GM19328 (cell line): ENCODE results near the gene HOXB8.

ENCODE experiments used
- ATAC-seq: cut with Tn5 transposase; IDR thresholded peaks from one replicate; pipeline ENCODE4 v1.9.1; 2021; ENCODE audit warnings: mild to moderate bottlenecking, moderate library complexity; ENCODE audit not compliant: unreplicated experiment

HOXB8 gene

GRCh38 chr17:48611213-48611612 lies 3.9 kb downstream of the HOXB8 start:
- no peak for ATAC-seq

- no peak for ATAC-seq
Observed at GRCh38 chr17:48610282-48611211, 4.5 kb downstream of the HOXB8 start, which contains the start of gene HOXB7. TSS of gene HOXB7 (minus strand) at chr17:48611017. CDS start at chr17:48610918, 99 bp downstream.

GRCh38 chr17:48609759-48610281 lies 5.3 kb downstream of the HOXB8 start:
- ATAC-seq, result no peak

DNA sequence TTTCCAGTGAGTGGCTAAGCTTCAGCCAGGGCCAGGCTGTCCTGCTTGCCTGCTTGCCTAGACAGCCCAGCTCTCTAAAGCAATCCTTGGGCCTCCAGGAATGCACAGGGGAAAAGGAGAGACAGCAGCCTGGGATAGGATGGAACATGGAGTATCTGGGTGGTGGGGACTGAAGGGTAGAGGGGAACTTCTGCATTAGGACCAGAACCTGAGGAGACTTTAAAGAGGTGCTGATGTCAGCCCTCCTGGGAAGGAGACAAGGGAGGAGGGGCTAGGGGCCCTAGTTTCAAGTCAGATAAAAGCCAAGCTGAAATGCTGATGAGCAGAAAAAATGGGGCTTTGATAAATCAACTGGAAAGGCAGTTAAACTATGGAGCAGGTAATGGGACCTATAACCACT lies 6.1 kb downstream of the HOXB8 start:
- ATAC-seq, result no peak

GRCh38 chr17:48608494-48608834 lies 6.6 kb downstream of the HOXB8 start:
- ATAC-seq, result no peak

GRCh38 chr17:48606892-48607614 lies 8.0 kb downstream of the HOXB8 start:
- no peak for ATAC-seq

- ATAC-seq, result no peak
Observed at GRCh38 chr17:48605991-48606891, 8.9 kb downstream of the HOXB8 start.

- ATAC-seq, result no peak
Observed at GRCh38 chr17:48605409-48605919, 9.6 kb downstream of the HOXB8 start.

DNA sequence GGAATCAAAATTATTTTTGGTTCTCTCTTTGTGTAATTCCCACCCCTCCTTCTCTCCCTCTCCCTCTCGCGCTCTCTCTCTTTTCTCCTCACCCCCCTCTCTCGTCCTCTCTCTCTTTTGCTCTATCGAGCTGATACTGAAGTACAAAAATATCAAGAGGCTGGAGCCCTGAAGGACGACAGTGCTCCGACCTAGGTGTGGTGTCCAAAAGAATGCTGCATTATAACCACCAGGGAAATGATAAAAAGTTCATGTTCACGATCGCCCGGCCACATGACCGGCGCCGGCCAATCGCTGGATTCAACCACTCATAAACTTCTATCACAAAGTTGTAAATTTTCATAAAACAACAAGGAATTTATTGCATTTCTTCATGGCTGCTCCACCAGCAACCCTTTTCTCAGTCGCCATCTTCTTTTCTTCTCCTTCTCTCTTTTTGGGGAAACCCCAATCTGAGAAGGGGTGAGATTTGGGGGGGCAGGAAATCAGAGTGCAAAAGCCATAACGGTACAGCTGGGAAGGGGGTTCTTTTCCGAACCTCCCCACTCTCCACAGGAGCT lies 10.2 kb downstream of the HOXB8 start, which contains the start of gene HOXB6:
Gene HOXB6, minus strand, starts transcription at position 217 of the 560 bp plus-strand sequence. CDS start 6,836 bp downstream, outside the sequence.
- ATAC-seq, result no peak

DNA sequence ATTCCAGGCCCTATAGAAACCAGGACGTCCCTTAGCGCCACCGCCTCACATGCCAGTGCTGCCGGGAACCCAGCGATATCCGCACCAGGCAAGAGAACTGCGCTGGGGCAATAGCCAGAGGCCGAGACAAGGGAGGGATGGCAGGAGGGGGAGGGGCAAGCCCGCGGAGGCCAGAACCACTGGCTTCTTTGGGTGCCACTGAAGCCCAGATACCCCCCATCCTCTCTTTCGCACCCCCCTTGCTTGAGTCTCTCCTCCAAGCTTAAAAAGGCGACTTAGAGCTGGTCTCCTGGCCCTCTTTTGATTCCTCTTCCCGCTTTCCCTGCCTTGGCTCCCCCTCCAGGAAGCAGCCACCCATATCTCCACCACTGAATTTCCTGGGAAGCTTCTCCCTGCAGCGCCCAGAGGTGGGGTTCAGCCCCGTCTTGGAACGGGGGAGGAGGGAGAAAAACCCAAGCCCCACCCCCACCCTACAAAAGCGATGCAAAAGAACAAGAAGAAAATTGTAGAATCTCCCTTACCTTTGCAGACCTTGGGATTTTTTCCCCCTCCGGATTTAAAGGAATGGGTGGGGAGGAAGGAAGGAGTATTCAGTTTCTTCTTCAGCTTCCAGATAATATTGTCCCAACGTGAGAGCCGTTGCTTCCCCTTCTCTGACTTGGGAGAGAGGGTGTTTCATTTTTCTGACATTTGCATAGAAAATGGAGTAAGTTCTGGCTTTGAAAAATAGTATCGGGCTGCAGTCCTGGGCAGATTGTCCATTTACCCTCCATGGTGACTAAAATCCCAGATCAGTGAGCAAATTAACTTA lies 10.9 kb downstream of the HOXB8 start:
- ATAC-seq, result no peak

DNA sequence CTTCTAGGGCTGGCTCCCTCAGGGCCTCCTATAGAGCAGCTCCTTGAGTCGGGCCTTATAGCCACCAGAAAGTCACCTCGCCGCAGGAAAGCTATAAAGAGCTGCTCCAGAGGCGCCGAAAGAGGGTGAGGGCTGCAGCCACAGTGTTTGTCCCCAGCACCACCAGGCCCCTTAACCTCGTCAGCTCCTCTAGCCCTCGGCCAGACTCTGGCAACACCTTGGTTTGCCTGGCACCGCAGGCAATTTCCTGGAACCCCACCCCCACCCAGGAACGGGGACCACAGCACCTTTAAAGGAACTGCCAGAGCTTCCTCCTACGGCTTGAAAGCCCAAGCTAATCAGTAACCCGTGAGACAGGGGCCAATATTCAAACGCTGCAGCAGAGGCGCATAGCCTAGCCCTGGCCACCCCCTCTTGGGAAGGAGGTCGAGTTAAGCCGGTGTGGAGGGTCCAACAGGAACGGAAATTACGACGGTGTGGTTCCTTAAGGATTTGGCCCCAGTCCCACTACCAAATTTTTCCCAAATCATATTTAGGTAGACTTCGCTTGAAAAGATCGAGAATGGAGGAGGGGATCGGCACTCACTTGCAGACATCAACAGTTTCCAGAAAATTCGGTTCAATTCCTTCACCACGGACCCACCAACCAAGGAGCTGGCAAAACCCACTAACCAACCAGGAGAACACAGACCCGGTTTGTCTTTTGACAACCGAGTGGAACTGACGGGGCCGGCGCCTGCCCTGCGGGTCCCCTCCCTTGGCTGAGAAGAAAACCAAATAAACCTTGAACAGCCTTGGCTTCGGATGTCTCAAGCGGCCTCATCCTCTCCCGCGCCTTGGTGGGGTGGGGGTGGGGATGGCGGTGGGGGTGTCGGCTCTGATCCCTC lies 13.3 kb downstream of the HOXB8 start:
- no peak for ATAC-seq

DNA sequence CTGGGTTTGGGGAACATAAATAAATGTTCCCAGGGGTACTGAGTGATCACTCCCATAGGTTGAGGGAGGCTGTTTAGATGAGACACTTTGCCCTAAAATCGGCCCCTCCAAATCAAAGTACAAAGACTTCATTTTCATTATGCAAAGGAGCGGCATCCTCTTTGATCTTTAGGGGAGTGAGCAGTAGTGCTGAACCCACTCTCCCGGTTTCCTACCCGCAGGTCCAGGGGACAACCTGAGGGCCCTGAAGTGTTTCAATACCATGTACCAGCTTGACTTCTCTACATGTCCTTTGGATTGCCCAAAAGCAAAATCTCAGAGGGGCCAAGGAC lies 13.9 kb downstream of the HOXB8 start:
- ATAC-seq, result no peak

- ATAC-seq, result no peak
Observed at GRCh38 chr17:48600244-48601098, 14.6 kb downstream of the HOXB8 start.

- ATAC-seq, result no peak
Observed at GRCh38 chr17:48599354-48599753, 15.7 kb downstream of the HOXB8 start.

DNA sequence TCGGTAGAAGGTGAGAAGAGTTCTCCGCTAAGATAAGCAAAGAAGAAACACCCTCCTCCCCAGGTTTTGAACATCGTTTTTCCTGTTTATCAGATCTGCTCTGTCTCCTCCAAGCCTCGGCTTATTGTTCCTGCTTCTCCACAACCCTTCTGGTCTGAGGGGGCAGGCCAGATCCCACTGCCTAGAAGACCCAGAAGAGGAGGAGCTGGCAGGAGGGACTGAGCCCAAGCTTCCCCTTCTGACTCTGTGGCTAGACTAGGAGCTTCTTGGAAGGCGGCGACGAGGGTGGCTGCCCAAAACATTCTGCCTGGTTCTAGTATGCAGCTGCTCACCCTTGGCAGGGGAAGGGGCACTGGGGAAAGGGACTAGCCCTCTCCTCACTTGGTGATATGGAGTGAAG lies 16.4 kb downstream of the HOXB8 start:
- ATAC-seq, result no peak

DNA sequence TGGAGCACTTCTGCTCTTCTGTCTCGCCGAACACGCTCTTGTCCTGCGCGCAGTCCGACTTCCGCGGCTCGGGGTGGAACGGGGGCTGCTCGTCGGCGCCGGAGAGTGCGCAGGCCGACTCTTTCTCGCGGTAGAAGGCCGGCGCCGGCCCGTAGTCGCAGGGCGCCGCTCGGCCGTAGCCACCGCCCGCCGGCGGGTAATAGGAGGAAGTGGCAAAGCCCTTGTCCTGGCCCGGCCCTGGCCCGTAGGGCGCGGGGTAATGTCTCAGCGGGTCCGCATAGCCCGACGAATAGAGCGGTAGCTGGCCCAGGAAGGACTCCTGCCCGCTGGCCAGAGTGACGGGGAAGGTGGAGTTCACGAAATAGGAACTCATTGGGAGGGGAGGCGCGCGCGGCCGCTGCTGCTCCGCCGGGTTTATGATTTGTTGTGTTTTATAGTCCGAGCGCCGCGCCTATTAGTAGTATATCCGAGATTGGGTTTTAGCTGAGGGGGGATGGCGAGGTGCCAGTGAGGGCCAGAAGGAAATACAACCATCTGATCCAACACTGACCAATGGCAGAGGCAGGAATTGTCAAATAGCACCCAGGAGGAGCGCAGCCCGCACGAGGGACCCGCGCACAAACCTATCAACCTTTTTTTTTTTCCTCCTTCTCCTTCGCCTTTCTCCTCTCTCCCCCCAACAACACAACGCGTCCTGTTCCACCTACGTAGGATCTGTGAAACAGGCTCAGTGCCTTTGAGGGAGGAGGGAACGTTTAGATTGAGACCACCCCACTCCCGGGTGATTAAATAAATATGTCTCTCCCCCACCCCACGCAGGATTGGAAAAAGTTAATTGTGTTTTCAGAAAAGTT lies 17.1 kb downstream of the HOXB8 start:
- ATAC-seq, result no peak

GRCh38 chr17:48597528-48597777 lies 17.6 kb downstream of the HOXB8 start:
- ATAC-seq, result no peak
